ENCODE measurements around the gene GAD2.

The GAD2 gene

GRCh38 chr10:26216585-26217395, at the start of gene GAD2:
Gene GAD2 (plus strand): TSS chr10:26216774. CDS start chr10:26216810, 36 bp downstream.
- in situ Hi-C loops (cut with MboI; ENCODE audit: low sequenced_read_pairs): no loop called here

DNA sequence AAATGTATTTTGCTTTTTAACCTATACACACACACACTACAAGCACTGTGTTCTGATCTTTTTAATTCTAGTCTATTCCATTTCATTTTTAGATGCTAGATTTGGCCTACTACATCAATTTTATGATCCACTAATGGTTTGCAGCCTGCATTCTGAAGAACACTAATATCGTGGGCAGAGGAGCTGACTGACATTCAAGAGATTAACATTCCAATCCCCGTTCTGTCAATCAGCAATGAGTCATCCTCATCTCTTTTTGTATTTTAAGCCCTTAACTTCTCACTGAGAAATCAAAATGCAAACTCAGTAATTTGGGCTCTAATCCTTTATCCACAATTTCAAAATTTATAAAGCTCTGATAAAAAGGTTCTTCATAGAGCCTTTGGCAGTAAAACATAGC, 47.1 kb upstream of the GAD2 start:
- in situ Hi-C loops (cut with MboI; ENCODE audit: low sequenced_read_pairs): no loop called here

GRCh38 chr10:26172131-26172530, 44.4 kb upstream of the GAD2 start:
- in situ Hi-C loops (cut with MboI; ENCODE audit: low sequenced_read_pairs): no loop called here

- in situ Hi-C loops (cut with MboI; ENCODE audit: low sequenced_read_pairs): no loop called here
Measured at GRCh38 chr10:26173837-26174236, 42.7 kb upstream of the GAD2 start.

DNA sequence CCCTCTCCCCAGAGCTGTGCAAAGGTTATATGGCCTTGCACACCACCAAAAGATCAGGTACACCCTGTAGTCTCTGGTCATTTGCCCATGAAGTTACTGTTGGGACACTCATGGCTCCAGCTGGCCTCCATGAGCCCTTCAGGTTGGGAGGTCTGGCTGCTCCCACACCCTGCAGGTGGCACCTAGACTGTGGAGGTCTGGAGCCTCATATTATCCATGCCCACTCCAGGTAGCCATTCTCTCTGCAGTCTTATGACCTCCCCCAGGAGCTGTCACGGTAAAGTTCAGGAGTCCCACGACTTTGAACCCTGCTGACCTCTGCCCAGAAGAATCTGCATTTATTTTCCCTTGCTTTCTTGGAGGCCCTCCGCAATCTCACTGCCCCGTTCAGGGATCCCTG, 39.2 kb upstream of the GAD2 start:
- in situ Hi-C loops (cut with MboI; ENCODE audit: low sequenced_read_pairs): no loop called here

GRCh38 chr10:26194275-26194674, 22.3 kb upstream of the GAD2 start:
- in situ Hi-C loops (cut with MboI; ENCODE audit: low sequenced_read_pairs): no loop called here

DNA sequence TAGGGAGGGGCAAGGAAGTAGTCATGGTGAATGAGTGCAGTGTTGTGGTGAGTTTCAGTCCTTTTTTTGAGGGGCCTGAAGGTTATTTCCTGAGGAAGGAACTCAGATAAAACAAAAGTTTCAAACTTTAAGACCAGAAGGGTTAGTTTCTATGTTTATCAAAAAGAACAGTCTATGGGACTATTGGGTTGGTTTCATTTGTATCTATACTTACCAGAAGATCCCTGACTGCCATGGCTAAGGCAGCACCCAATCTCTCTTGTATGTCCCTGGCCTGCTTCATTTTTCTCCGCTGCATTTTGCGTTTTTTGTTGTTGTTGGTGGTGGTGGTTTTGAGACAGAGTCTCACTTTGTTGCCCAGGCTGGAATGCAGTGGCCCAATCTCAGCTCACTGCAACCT, 19.3 kb upstream of the GAD2 start:
- in situ Hi-C loops (cut with MboI; ENCODE audit: low sequenced_read_pairs): no loop called here

DNA sequence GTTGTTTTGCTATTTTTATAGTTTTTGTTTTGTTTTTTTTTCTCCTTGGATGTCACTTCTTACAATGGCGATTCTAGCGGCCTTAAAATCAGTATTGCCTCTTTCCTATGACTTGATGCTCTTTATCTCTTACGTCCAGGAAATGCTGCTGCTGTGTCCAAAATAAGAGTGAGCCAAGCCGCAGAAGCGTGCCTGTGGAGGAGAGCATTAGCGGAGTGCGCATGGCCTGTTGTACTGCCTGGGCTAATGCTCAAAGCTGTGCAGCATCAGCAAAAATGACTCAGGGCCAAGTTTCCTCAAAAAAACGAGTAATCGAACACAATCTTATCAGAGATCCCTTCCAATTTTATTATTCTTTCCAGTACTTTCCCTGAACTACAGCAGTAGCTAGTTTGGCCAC, 18.5 kb upstream of the GAD2 start:
- in situ Hi-C loops (cut with MboI; ENCODE audit: low sequenced_read_pairs): no loop called here

DNA sequence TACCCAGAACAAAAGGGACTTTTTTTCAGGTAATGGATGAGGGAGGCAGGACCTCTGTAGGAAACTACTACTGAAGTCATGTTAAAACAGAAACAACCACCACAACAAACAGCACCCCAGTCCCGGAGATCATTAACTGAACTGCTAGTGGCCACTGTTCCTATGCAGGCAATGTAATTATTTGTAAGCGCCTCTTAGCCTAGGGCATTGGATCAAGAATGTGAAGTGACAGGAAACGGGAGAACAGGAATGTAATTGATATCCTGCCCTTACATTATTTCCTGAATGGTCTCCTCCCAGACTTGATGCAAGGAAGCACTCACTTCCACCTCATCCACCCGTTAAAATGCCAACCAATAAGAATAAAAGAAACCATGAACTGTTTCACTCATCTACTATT, 16.7 kb upstream of the GAD2 start:
- in situ Hi-C loops (cut with MboI; ENCODE audit: low sequenced_read_pairs): no loop called here

GRCh38 chr10:26205223-26205622, 11.4 kb upstream of the GAD2 start:
- in situ Hi-C loops (cut with MboI; ENCODE audit: low sequenced_read_pairs): no loop called here

DNA sequence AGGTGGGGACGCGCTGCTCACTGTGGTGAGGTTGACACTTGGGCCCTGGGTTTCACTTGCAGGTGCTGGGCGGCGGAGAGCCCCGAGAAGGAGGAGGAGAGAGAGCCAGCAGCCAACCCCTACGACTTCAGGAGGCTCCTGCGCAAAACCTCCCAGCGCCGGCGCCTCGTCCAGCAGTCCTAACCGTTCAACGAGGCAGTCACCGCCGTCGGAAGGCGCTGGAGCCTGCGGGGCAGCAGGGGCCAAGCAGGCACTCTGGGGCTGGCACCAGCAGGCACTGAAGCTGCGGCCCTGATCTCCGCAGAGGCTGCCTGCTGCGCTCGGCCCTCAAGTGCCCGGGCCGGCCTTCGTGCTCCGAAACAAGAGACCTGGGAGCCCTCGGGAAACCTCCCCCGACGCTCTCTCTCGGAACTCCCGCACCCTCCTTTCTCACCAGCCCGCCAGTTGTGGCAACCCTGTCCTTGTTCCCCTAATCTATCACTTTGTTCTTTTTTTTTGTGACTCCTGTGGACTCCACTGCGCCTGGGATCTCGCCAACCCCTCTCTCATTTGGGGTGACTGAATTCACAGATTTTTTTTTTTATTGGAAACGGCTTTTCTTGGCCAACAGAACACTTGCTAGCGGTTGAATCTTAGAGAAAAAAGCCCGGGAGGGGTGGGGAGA, 4.7 kb upstream of the GAD2 start:
- in situ Hi-C loops (cut with MboI; ENCODE audit: low sequenced_read_pairs): no loop called here

DNA sequence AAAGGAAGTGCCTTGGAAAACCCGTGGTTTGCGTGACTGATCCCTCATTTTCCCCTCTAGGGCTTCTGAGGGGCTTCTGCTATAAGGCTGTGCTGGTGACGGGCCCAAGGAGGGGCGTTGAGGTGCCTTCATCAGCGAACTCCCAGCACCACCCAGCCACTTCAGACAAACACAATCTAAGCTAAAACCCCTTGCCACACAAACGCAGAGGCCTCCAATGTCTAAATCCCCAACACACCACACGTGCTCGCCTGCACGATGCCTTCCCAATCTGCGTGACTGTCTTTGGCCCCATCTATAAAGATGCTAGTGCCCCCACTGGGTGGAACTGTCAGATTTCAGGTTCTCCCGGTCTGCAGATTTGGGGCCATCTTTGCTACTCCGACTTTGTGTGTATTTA, 4.1 kb upstream of the GAD2 start:
- in situ Hi-C loops (cut with MboI; ENCODE audit: low sequenced_read_pairs): no loop called here

- in situ Hi-C loops (cut with MboI; ENCODE audit: low sequenced_read_pairs): no loop called here
Measured at GRCh38 chr10:26213157-26213800, 3.3 kb upstream of the GAD2 start.

DNA sequence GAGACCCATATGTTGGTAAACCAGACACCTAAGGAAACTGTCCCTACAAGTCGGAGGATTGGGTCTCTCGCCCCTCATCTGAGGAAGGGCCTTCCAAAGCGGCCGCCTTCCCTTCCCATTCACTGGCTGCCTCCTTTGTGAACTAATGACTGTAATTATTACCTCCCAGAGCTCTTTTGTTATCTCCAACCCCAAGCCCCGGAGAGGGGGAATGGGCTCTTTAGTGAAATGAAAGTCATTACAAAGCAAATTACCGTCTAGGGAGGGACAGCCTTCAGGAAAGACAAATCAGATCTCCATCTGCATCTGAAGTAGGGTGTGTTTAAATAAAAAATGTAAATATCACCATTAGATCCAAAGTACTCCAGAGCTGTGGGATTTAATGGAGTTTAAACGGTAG, 2.6 kb upstream of the GAD2 start:
- in situ Hi-C loops (cut with MboI; ENCODE audit: low sequenced_read_pairs): no loop called here

DNA sequence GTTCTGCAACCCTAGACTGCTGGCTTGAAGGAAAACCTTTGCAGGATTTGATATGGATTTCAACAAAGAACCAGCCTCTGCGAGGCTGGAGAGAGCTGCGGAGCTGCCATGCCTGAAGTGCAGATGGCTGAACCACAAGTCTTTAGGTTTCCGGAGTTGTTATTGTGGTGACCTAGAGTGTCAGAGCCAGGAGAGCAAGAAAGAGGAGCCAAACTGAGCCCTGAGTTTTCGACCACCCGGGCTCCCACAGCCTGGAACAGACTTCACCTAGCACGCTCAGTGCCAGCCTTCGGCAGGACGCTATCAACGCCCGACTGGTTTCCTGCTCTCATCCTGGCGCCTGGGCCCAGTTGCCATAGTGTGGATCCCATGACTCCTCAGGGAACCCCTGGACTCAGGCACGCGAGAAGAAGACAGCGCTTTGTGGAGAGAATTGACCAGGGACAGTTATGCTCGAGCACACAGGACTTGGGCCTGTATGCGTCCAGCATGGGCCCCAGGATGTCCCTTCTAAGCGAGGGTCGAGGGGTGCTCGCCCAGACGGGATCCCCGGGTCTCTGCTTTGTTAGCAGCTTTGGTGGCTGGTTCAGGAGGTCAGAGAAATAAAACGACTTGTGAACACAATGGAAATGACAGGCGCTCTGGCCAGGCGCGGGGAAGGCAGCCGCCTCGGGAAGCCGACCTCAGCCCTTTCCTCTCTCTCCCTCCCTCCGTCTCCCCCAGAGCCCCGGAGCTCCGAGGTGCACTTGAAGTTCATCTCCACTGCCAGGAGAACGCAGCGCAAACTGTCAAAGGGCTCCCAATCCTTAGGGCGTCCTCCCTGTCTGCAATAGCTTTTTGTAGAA, 1.8 kb upstream of the GAD2 start:
- in situ Hi-C loops (cut with MboI; ENCODE audit: low sequenced_read_pairs): no loop called here

- in situ Hi-C loops (cut with MboI; ENCODE audit: low sequenced_read_pairs): no loop called here
Measured at GRCh38 chr10:26215396-26215934, 1.1 kb upstream of the GAD2 start.

DNA sequence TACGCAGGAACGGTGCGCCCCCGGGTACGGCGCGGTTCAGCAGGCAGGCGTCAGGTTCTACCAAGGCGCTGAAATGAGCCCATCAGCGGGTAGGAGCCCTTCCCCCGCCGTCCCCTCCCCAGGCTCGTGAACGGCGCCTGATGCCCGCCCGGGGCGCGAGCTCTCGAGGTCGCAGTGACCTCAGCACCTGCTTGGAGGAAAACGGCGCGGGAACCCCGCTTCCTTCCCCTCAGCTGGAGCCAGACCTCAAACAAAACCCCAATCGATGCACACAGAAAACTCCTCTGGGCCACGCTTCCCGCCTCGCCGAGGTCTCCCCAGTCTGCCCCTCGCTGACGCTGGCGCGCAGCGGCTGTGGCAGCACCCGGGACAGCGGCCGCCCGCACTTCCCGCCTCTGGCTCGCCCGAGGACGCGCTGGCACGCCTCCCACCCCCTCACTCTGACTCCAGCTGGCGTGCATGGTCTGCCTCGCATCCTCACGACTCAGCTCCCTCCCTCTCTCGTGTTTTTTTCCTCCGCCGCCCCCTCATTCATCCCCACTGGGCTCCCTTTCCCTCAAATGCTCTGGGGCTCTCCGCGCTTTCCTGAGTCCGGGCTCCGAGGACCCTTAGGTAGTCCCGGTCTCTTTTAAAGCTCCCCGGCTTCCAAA, 514 bp upstream of the GAD2 start:
- in situ Hi-C loops (cut with MboI; ENCODE audit: low sequenced_read_pairs): no loop called here

DNA sequence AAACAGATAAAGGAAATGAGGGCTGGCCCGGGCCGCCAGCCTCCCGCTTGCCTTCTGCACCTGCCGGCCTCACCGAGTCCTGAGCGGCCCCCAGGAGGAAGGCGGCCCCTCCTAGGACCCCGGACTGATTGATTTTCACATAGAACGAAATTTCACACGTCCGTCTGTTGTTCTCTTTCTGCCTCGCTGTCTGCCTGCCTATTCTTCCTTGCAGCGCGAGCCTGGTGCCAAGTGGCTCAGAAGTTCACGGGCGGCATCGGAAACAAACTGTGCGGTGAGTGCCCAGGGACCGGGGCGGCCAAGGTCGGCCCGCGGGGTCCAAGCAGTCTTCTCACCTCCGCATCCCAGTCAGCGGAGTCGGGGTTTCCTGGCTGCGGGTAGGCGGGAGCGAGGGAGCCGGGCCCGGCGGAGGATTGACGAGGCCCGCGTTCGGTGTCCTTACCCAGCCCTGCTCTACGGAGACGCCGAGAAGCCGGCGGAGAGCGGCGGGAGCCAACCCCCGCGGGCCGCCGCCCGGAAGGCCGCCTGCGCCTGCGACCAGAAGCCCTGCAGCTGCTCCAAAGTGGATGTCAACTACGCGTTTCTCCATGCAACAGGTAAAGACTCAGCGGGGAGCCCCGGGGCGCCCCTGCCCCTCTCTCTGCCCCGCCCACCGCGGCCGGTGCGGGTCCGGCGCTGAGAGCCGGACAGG, 967 bp downstream of the GAD2 start:
- in situ Hi-C loops (cut with MboI; ENCODE audit: low sequenced_read_pairs): no loop called here

DNA sequence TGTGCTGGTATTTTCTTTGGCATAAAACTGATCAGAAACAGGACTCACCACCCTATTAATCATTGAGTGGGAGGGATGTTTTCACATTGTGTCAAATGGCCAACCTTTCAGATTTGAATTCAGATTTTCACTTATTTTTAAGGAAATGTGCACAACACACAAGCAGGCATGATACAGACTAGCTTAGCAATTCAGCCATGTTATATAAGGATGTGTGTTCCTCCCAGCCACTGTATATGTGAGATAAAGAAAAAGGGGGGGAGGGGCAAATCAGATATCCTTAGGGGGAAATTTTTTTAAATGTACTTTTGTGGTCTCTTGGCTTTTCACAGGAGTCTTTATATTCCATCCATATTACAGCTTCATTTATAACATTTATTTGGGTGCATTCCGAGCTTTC, 3.1 kb downstream of the GAD2 start:
- in situ Hi-C loops (cut with MboI; ENCODE audit: low sequenced_read_pairs): no loop called here

GRCh38 chr10:26220901-26221300, 4.3 kb downstream of the GAD2 start:
- in situ Hi-C loops (cut with MboI; ENCODE audit: low sequenced_read_pairs): no loop called here
